HEK293 (cell line): ENCODE data around the gene ALKBH3.

Experiments used
- CTCF ChIA-PET: fragments of 350-600 bp; formaldehyde crosslinking; extraction: SDS; loops from one replicate; lab custom pipeline; 2021; ENCODE audit warnings: antibody characterized with exemption; lab: Yijun Ruan, JAX
- POLR2A ChIA-PET: fragments of 300-600 bp; formaldehyde crosslinking; extraction: SDS; loops from one replicate; lab custom pipeline; 2020; ENCODE audit warnings: antibody characterized with exemption, inconsistent platforms; lab: Yijun Ruan, JAX
- H3K27ac ChIP-seq: fragments of 200-500 bp; sonication (Bioruptor generic); 2 replicates; pipeline ENCODE4 v1.5.1; 2014; ENCODE audit warnings: low read depth, low read length, control low read depth, inconsistent platforms; ENCODE audit errors: extremely low read depth
- H3K36me3 ChIP-seq, 2 experiments: fragments of 200-500 bp in 1 of 2; sonication (Bioruptor generic) in 1 of 2; 1 replicate in 1 of 2; 2 replicates in 1 of 2; pipeline ENCODE4 v1.5.1; 2014 to 2017; ENCODE audit warnings: inconsistent platforms in 2 of 2, low read length in 2 of 2; ENCODE audit not compliant: control insufficient read depth in 2 of 2, insufficient read depth in 1 of 2
- H3K4me1 ChIP-seq: fragments of 200-500 bp; sonication (Bioruptor generic); 2 replicates; pipeline ENCODE4 v1.5.1; 2014; ENCODE audit warnings: mild to moderate bottlenecking, low read length, inconsistent platforms; ENCODE audit not compliant: control insufficient read depth, insufficient read depth
- H3K4me3 ChIP-seq: 2 replicates; pipeline ENCODE4 v1.5.1; 2011; ENCODE audit warnings: low read depth, mild to moderate bottlenecking, control low read depth, low read length, moderate library complexity
- H3K9me3 ChIP-seq: fragments of 200-500 bp; sonication (Bioruptor generic); 2 replicates; pipeline ENCODE4 v1.5.1; 2014; ENCODE audit warnings: low read depth, low read length, inconsistent platforms; ENCODE audit not compliant: control insufficient read depth, insufficient read depth
- KLF1 ChIP-seq: fragments of 450-650 bp; formaldehyde crosslinking; IDR thresholded peaks from 2 replicates; pipeline ENCODE4 v1.5.1; 2016; ENCODE audit warnings: missing biosample characterization, missing genetic modification characterization
- MYNN ChIP-seq: fragments of 450-650 bp; formaldehyde crosslinking; IDR thresholded peaks from 2 replicates; pipeline ENCODE4 v1.5.1; 2016; ENCODE audit warnings: missing biosample characterization, missing genetic modification characterization, borderline replicate concordance
- OSR2 ChIP-seq: fragments of 450-650 bp; formaldehyde crosslinking; IDR thresholded peaks from 2 replicates; pipeline ENCODE4 v1.5.1; 2016; ENCODE audit warnings: missing biosample characterization, missing genetic modification characterization
- PRDM1 ChIP-seq: fragments of 450-650 bp; formaldehyde crosslinking; IDR thresholded peaks from 2 replicates; pipeline ENCODE4; 2016; ENCODE audit warnings: missing biosample characterization, missing genetic modification characterization
- PRDM4 ChIP-seq: fragments of 450-650 bp; formaldehyde crosslinking; IDR thresholded peaks from 2 replicates; pipeline ENCODE4 v1.5.1; 2017; ENCODE audit warnings: missing biosample characterization, missing genetic modification characterization
- SCRT2 ChIP-seq: fragments of 450-650 bp; formaldehyde crosslinking; IDR thresholded peaks from 2 replicates; pipeline ENCODE4 v1.5.1; 2016; ENCODE audit warnings: missing biosample characterization, missing genetic modification characterization
- YY2 ChIP-seq: fragments of 450-650 bp; formaldehyde crosslinking; IDR thresholded peaks from 2 replicates; pipeline ENCODE4 v1.5.1; 2016; ENCODE audit warnings: missing biosample characterization, missing genetic modification characterization
- ZBTB48 ChIP-seq: fragments of 450-650 bp; formaldehyde crosslinking; IDR thresholded peaks from 2 replicates; pipeline ENCODE4 v1.5.1; 2016; ENCODE audit warnings: missing biosample characterization, missing genetic modification characterization
- ZIC2 ChIP-seq: fragments of 450-650 bp; formaldehyde crosslinking; IDR thresholded peaks from 2 replicates; pipeline ENCODE4 v1.5.1; 2016; ENCODE audit warnings: missing biosample characterization, missing genetic modification characterization
- ZNF121 ChIP-seq: fragments of 450-650 bp; formaldehyde crosslinking; IDR thresholded peaks from 2 replicates; pipeline ENCODE4 v1.5.1; 2016; ENCODE audit warnings: missing biosample characterization, missing genetic modification characterization
- ZNF140 ChIP-seq: fragments of 450-650 bp; formaldehyde crosslinking; IDR thresholded peaks from 2 replicates; pipeline ENCODE4 v1.5.1; 2016; ENCODE audit warnings: missing biosample characterization, missing genetic modification characterization
- ZNF157 ChIP-seq: fragments of 450-650 bp; formaldehyde crosslinking; IDR thresholded peaks from 2 replicates; pipeline ENCODE4 v1.5.1; 2016; ENCODE audit warnings: missing biosample characterization, missing genetic modification characterization
- ZNF184 ChIP-seq: fragments of 450-650 bp; IDR thresholded peaks from 2 replicates; pipeline ENCODE4 v1.5.1; 2018; ENCODE audit warnings: missing biosample characterization, mild to moderate bottlenecking, missing genetic modification characterization
- ZNF221 ChIP-seq: fragments of 450-650 bp; formaldehyde crosslinking; IDR thresholded peaks from 2 replicates; pipeline ENCODE4 v1.5.1; 2017; ENCODE audit warnings: missing biosample characterization, missing genetic modification characterization, borderline replicate concordance
- ZNF394 ChIP-seq: fragments of 450-650 bp; formaldehyde crosslinking; IDR thresholded peaks from 2 replicates; pipeline ENCODE4 v1.5.1; 2016; ENCODE audit warnings: missing biosample characterization, missing genetic modification characterization, mild to moderate bottlenecking, moderate library complexity, borderline replicate concordance
- ZNF488 ChIP-seq: fragments of 450-650 bp; formaldehyde crosslinking; IDR thresholded peaks from 2 replicates; pipeline ENCODE4 v1.5.1; 2016; ENCODE audit warnings: missing biosample characterization, missing genetic modification characterization
- ZNF501 ChIP-seq: fragments of 450-650 bp; formaldehyde crosslinking; IDR thresholded peaks from 2 replicates; pipeline ENCODE4 v1.5.1; 2016; ENCODE audit warnings: missing biosample characterization, missing genetic modification characterization
- ZNF544 ChIP-seq: fragments of 450-650 bp; formaldehyde crosslinking; IDR thresholded peaks from 2 replicates; pipeline ENCODE4 v1.5.0; 2017; ENCODE audit warnings: missing biosample characterization, missing genetic modification characterization
- ZNF558 ChIP-seq: fragments of 450-650 bp; formaldehyde crosslinking; IDR thresholded peaks from 2 replicates; pipeline ENCODE4 v1.5.1; 2016; ENCODE audit warnings: missing biosample characterization, missing genetic modification characterization
- ZNF561 ChIP-seq: fragments of 450-650 bp; IDR thresholded peaks from 2 replicates; pipeline ENCODE4 v1.5.1; 2018; ENCODE audit warnings: missing biosample characterization, missing genetic modification characterization, borderline replicate concordance
- ZNF623 ChIP-seq: fragments of 450-650 bp; formaldehyde crosslinking; IDR thresholded peaks from 2 replicates; pipeline ENCODE4 v1.5.1; 2016; ENCODE audit warnings: missing biosample characterization, missing genetic modification characterization
- ZNF768 ChIP-seq: fragments of 450-650 bp; formaldehyde crosslinking; IDR thresholded peaks from 2 replicates; pipeline ENCODE4 v1.5.1; 2018; ENCODE audit warnings: missing biosample characterization, mild to moderate bottlenecking, missing genetic modification characterization
- ZNF792 ChIP-seq: fragments of 450-650 bp; formaldehyde crosslinking; IDR thresholded peaks from 2 replicates; pipeline ENCODE4 v1.5.1; 2016; ENCODE audit warnings: missing biosample characterization, missing genetic modification characterization
- ZNF837 ChIP-seq: fragments of 450-650 bp; formaldehyde crosslinking; IDR thresholded peaks from 2 replicates; pipeline ENCODE4 v1.5.1; 2016; ENCODE audit warnings: missing biosample characterization, missing genetic modification characterization
- ZSCAN4 ChIP-seq: fragments of 450-650 bp; formaldehyde crosslinking; IDR thresholded peaks from 2 replicates; pipeline ENCODE4 v1.5.1; 2017; ENCODE audit warnings: missing biosample characterization, missing genetic modification characterization

ALKBH3 gene

GRCh38 chr11:43927925-43928707 lies 47.5 kb downstream of the ALKBH3 start:
- CTCF ChIA-PET, result interaction anchor here (0.6 to 1.2 kb wide), 5 partner anchors 11 to 104 kb away, joined by 3 to 6 read pairs (median 5); partner anchors contain the start of gene C11orf96

GRCh38 chr11:43928721-43929120 lies 48.1 kb downstream of the ALKBH3 start:
- ChIA-PET POLR2A (no interaction called here), CTCF (interaction anchor here (0.9 to 1.2 kb wide), 3 partner anchors 14 to 103 kb away, joined by 3 to 6 read pairs (median 5); partner anchors contain the start of gene C11orf96)
- H3K9me3 ChIP-seq, result no peaks in the 10 kb centered on the region
- H3K27ac ChIP-seq, result no peak overlapping the region
- H3K4me1 ChIP-seq, result no peaks in the 10 kb centered on the region
- no peak overlapping the region for H3K4me3 ChIP-seq
- H3K36me3 ChIP-seq, result no peaks in the 10 kb centered on the region
- no peak for TF ChIP-seq ZSCAN4 (tag by site-specific recombination)
- TF ChIP-seq ZNF121, result no peak
- no peak for TF ChIP-seq ZNF184 (tag by site-specific recombination)
- TF ChIP-seq ZNF501 (tag by site-specific recombination), result no peak
- TF ChIP-seq ZNF140, result no peak

More at GRCh38 chr11:43927925-43928707, 47.5 kb downstream of the ALKBH3 start:
- Histone ChIP-seq H3K36me3 (no peaks in the 10 kb centered on the region), H3K4me3 (no peak overlapping the region), H3K27ac (no peak overlapping the region), H3K9me3 (no peaks in the 10 kb centered on the region), H3K4me1 (no peaks in the 10 kb centered on the region)
- POLR2A ChIA-PET, result no interaction called here
- TF ChIP-seq ZNF544 (tag by site-specific recombination) (no peak), ZNF488 (tag by site-specific recombination) (no peak), MYNN (tag by site-specific recombination) (no peak), ZNF768 (tag by site-specific recombination) (no peak), ZIC2 (tag by site-specific recombination) (no peak), YY2 (tag by site-specific recombination) (no peak), ZNF837 (tag by site-specific recombination) (no peak), KLF1 (no peak), PRDM4 (tag by site-specific recombination) (no peak), ZNF394 (no peak), ZNF792 (tag by site-specific recombination) (no peak), ZNF221 (tag by site-specific recombination) (no peak), ZBTB48 (tag by site-specific recombination) (no peak), OSR2 (tag by site-specific recombination) (no peak), ZNF558 (tag by site-specific recombination) (no peak), ZNF623 (tag by site-specific recombination) (no peak), SCRT2 (tag by site-specific recombination) (no peak), ZNF561 (tag by site-specific recombination) (no peak), PRDM1 (tag by site-specific recombination) (no peak), ZNF157 (tag by site-specific recombination) (no peak)
